ENCODE results near the gene TMEM223.

TMEM223 gene

GRCh38 chr11:62805076-62805892 is 13.5 kb upstream of the TMEM223 start, which contains the start of gene NXF1 (continued):
- TF ChIP-seq ZNF274 (IDR thresholded peaks at IDR 0.05; ENCODE audit: low read length), result no peak
- TF ChIP-seq ZNF274 (tag by site-specific recombination; IDR thresholded peaks at IDR 0.05; ENCODE audit: borderline replicate concordance), result no peak
- TF ChIP-seq KLF16 (tag by site-specific recombination; IDR thresholded peaks at IDR 0.05), result peak; percentile 87
- peak; percentile 29; the same call in 1 of the 2 replicates for TF ChIP-seq SP7 (tag by site-specific recombination; IDR thresholded peaks at IDR 0.05)
- TF ChIP-seq ZNF148 (tag by site-specific recombination; IDR thresholded peaks at IDR 0.05; ENCODE audit: borderline replicate concordance), result no peak
- TF ChIP-seq REPIN1 (tag by site-specific recombination; IDR thresholded peaks at IDR 0.05; ENCODE audit: low read depth), result no peak
- TF ChIP-seq KLF8 (tag by site-specific recombination; IDR thresholded peaks at IDR 0.05), result peak; percentile 68
- TF ChIP-seq ZNF768 (tag by site-specific recombination; IDR thresholded peaks at IDR 0.05), result no peak
- TF ChIP-seq YY2 (tag by site-specific recombination; IDR thresholded peaks at IDR 0.05), result peak; percentile 80
- no peak for TF ChIP-seq ZNF704 (tag by site-specific recombination; IDR thresholded peaks at IDR 0.05)
- no peak for TF ChIP-seq ZNF707 (tag by site-specific recombination; IDR thresholded peaks at IDR 0.05)
- no peak for TF ChIP-seq ZNF132 (tag by site-specific recombination; IDR thresholded peaks at IDR 0.05; ENCODE audit: borderline replicate concordance)

GRCh38 chr11:62804310-62805075 is 12.7 kb upstream of the TMEM223 start:
- CTCF ChIA-PET, result interaction anchor here (0.8 to 1.7 kb wide), 5 partner anchors 10 to 124 kb away, joined by 3 to 5 read pairs (median 3); no protein-coding TSS in a partner anchor
- Histone ChIP-seq H3K27ac (ENCODE audit: extremely low read depth, low read depth, low read length) (peak overlapping the region; percentile 63), H3K9me3 (ENCODE audit: control insufficient read depth, insufficient read depth, low read depth, low read length) (no peaks in the 10 kb centered on the region), H3K4me3 (ENCODE audit: low read depth, low read length) (peak overlapping the region; percentile 84), H3K36me3 (ENCODE audit: control insufficient read depth in 2 of 2, insufficient read depth in 1 of 2, low read length in 2 of 2) (peaks cover 17 to 47% of the 10 kb centered on the region in 2 experiments), H3K4me1 (ENCODE audit: control insufficient read depth, insufficient read depth, low read length) (no peaks in the 10 kb centered on the region)
- TF ChIP-seq ZNF138 (tag by site-specific recombination; IDR thresholded peaks at IDR 0.05; ENCODE audit: borderline replicate concordance), result no peak
- peak; percentile 6; the same call in 1 of the 2 replicates for TF ChIP-seq ZNF660 (tag by site-specific recombination; IDR thresholded peaks at IDR 0.05)
- peak; percentile 45; the same call in 1 of the 2 replicates for TF ChIP-seq ZNF335 (tag by site-specific recombination; conservative IDR thresholded peaks at IDR 0.05)
- TF ChIP-seq ZBTB48 (tag by site-specific recombination; IDR thresholded peaks at IDR 0.05), result peak; percentile 89
- peak; percentile 84 for TF ChIP-seq PRDM1 (tag by site-specific recombination; IDR thresholded peaks at IDR 0.05)
- POLR2A ChIA-PET, result interaction anchor here (0.8 to 3.0 kb wide), 16 partner anchors 8 to 85 kb away, joined by 3 to 11 read pairs (median 4); partner anchors contain the start of genes HNRNPUL2, STX5, TEX54 and TMEM179B

- peaks cover 30 to 77% of the 10 kb centered on the region in 2 experiments for H3K36me3 ChIP-seq (ENCODE audit: control insufficient read depth in 2 of 2, insufficient read depth in 1 of 2, low read length in 2 of 2)
- POLR2A ChIA-PET, result interaction anchor here (0.8 to 2.0 kb wide), 7 partner anchors 11 to 55 kb away, joined by 3 to 9 read pairs (median 4); partner anchors contain the start of genes STX5, TMEM179B and ZBTB3
- no peak overlapping the region for H3K4me3 ChIP-seq (ENCODE audit: low read depth, low read length)
- H3K27ac ChIP-seq (ENCODE audit: extremely low read depth, low read depth, low read length), result no peak overlapping the region
- CTCF ChIA-PET, result interaction anchor here (1.1 kb wide), 1 partner anchor 10 kb away, joined by 4 read pairs; no protein-coding TSS in a partner anchor
- H3K4me1 ChIP-seq (ENCODE audit: control insufficient read depth, insufficient read depth, low read length), result no peaks in the 10 kb centered on the region
- H3K9me3 ChIP-seq (ENCODE audit: control insufficient read depth, insufficient read depth, low read depth, low read length), result no peaks in the 10 kb centered on the region
- no peak for TF ChIP-seq PRDM10 (tag by site-specific recombination; IDR thresholded peaks at IDR 0.05)
- TF ChIP-seq ZNF221 (tag by site-specific recombination; IDR thresholded peaks at IDR 0.05; ENCODE audit: borderline replicate concordance), result no peak
- no peak for TF ChIP-seq ZFP37 (tag by site-specific recombination; IDR thresholded peaks at IDR 0.05)
- no peak for TF ChIP-seq ZNF433 (tag by site-specific recombination; IDR thresholded peaks at IDR 0.05; ENCODE audit: low read depth)
- no peak for TF ChIP-seq ZIC2 (tag by site-specific recombination; IDR thresholded peaks at IDR 0.05)
- no peak for TF ChIP-seq ZNF16 (tag by site-specific recombination; IDR thresholded peaks at IDR 0.05; ENCODE audit: low read depth)
Measured at GRCh38 chr11:62801071-62801470, 9.3 kb upstream of the TMEM223 start.
